ENCODE measurements around the gene WDR74.
"Not testable (repeated sequence)": the region's sequence is repeated elsewhere in the genome, so short reads cannot be mapped to it uniquely, and the experiment has no call there.

The WDR74 gene

GRCh38 chr11:62843466-62843865 is 4.1 kb upstream of the WDR74 start:
- Histone ChIP-seq H3K4me3 (ENCODE audit: insufficient read length, low read depth) (no peak overlapping the region), H3K36me3 (ENCODE audit: insufficient read depth, insufficient read length, low read length) (peaks cover 3% of the 10 kb centered on the region), H3K9ac (ENCODE audit: insufficient read length, low read depth) (no peak overlapping the region), H3K9me3 (ENCODE audit: insufficient read depth, low read length) (peaks cover 16% of the 10 kb centered on the region), H3K4me1 (ENCODE audit: insufficient read depth, insufficient read length) (no peaks in the 10 kb centered on the region), H3K27me3 (ENCODE audit: insufficient read depth, insufficient read length) (no peaks in the 10 kb centered on the region)
- no peak for DNase-seq (ENCODE audit: low read depth, low spot score)
- no peak for TF ChIP-seq SUZ12 (IDR thresholded peaks at IDR 0.05; ENCODE audit: extremely low read depth, insufficient read depth, insufficient read length)
- no peak for TF ChIP-seq ZNF274 (IDR thresholded peaks at IDR 0.05; ENCODE audit: low read depth, low read length)
- TF ChIP-seq YY1 (IDR thresholded peaks at IDR 0.05; ENCODE audit: insufficient read depth, insufficient read length): no peak

- Histone ChIP-seq H3K9ac (ENCODE audit: insufficient read length, low read depth) (peak overlapping the region; percentile 88), H3K4me3 (ENCODE audit: insufficient read length, low read depth) (peak overlapping the region; percentile 22), H3K9me3 (ENCODE audit: insufficient read depth, low read length) (peaks cover 16% of the 10 kb centered on the region)
- H3K4me1 ChIP-seq (ENCODE audit: insufficient read depth, insufficient read length); DNase-seq (ENCODE audit: low read depth, low spot score); H3K27me3 ChIP-seq (ENCODE audit: insufficient read depth, insufficient read length); H3K36me3 ChIP-seq (ENCODE audit: insufficient read depth, insufficient read length, low read length): not testable (repeated sequence)
Observed at GRCh38 chr11:62842891-62843290, 3.5 kb upstream of the WDR74 start.

GRCh38 chr11:62842171-62842741 is 2.9 kb upstream of the WDR74 start:
- Histone ChIP-seq H3K4me1 (ENCODE audit: insufficient read depth, insufficient read length) (peaks cover 4% of the 10 kb centered on the region), H3K27me3 (ENCODE audit: insufficient read depth, insufficient read length) (no peaks in the 10 kb centered on the region), H3K9me3 (ENCODE audit: insufficient read depth, low read length) (peaks cover 15% of the 10 kb centered on the region), H3K9ac (ENCODE audit: insufficient read length, low read depth) (peak overlapping the region; percentile 88), H3K36me3 (ENCODE audit: insufficient read depth, insufficient read length, low read length) (peaks cover 14% of the 10 kb centered on the region), H3K4me3 (ENCODE audit: insufficient read length, low read depth) (peak overlapping the region; percentile 22)
- DNase-seq (ENCODE audit: low read depth, low spot score): no peak
- TF ChIP-seq YY1 (IDR thresholded peaks at IDR 0.05; ENCODE audit: insufficient read depth, insufficient read length): no peak
- no peak for TF ChIP-seq ZNF274 (IDR thresholded peaks at IDR 0.05; ENCODE audit: low read depth, low read length)
- TF ChIP-seq SUZ12 (IDR thresholded peaks at IDR 0.05; ENCODE audit: extremely low read depth, insufficient read depth, insufficient read length): no peak

GRCh38 chr11:62841361-62842170 is 2.2 kb upstream of the WDR74 start:
- peak overlapping the region; percentile 88 for H3K9ac ChIP-seq (ENCODE audit: insufficient read length, low read depth)
- H3K4me3 ChIP-seq (ENCODE audit: insufficient read length, low read depth): peak overlapping the region; percentile 22
- peaks cover 9% of the 10 kb centered on the region for H3K9me3 ChIP-seq (ENCODE audit: insufficient read depth, low read length)
- peaks cover 4% of the 10 kb centered on the region for H3K4me1 ChIP-seq (ENCODE audit: insufficient read depth, insufficient read length)
- DNase-seq (ENCODE audit: low read depth, low spot score): peak; percentile 95
- peaks cover 20% of the 10 kb centered on the region for H3K36me3 ChIP-seq (ENCODE audit: insufficient read depth, insufficient read length, low read length)
- no peaks in the 10 kb centered on the region for H3K27me3 ChIP-seq (ENCODE audit: insufficient read depth, insufficient read length)
- no peak for TF ChIP-seq YY1 (IDR thresholded peaks at IDR 0.05; ENCODE audit: insufficient read depth, insufficient read length)
- TF ChIP-seq SUZ12 (IDR thresholded peaks at IDR 0.05; ENCODE audit: extremely low read depth, insufficient read depth, insufficient read length): no peak
- TF ChIP-seq ZNF274 (IDR thresholded peaks at IDR 0.05; ENCODE audit: low read depth, low read length): no peak

- peaks cover 28% of the 10 kb centered on the region for H3K36me3 ChIP-seq (ENCODE audit: insufficient read depth, insufficient read length, low read length)
- not testable (repeated sequence) for H3K27me3 ChIP-seq (ENCODE audit: insufficient read depth, insufficient read length); H3K9me3 ChIP-seq (ENCODE audit: insufficient read depth, low read length); H3K4me1 ChIP-seq (ENCODE audit: insufficient read depth, insufficient read length); DNase-seq (ENCODE audit: low read depth, low spot score)
- H3K9ac ChIP-seq (ENCODE audit: insufficient read length, low read depth): peak overlapping the region; percentile 99
- H3K4me3 ChIP-seq (ENCODE audit: insufficient read length, low read depth): peak overlapping the region; percentile 41
Observed at GRCh38 chr11:62840721-62841360, 1.5 kb upstream of the WDR74 start.

- H3K4me1 ChIP-seq (ENCODE audit: insufficient read depth, insufficient read length): peaks cover 7% of the 10 kb centered on the region
- no peak for DNase-seq (ENCODE audit: low read depth, low spot score)
- no peak overlapping the region for H3K9ac ChIP-seq (ENCODE audit: insufficient read length, low read depth)
- H3K9me3 ChIP-seq (ENCODE audit: insufficient read depth, low read length): no peaks in the 10 kb centered on the region
- no peaks in the 10 kb centered on the region for H3K27me3 ChIP-seq (ENCODE audit: insufficient read depth, insufficient read length)
- H3K36me3 ChIP-seq (ENCODE audit: insufficient read depth, insufficient read length, low read length): peaks cover 64% of the 10 kb centered on the region
- TF ChIP-seq ZNF274 (IDR thresholded peaks at IDR 0.05; ENCODE audit: low read depth, low read length): no peak
- no peak for TF ChIP-seq SUZ12 (IDR thresholded peaks at IDR 0.05; ENCODE audit: extremely low read depth, insufficient read depth, insufficient read length)
- TF ChIP-seq YY1 (IDR thresholded peaks at IDR 0.05; ENCODE audit: insufficient read depth, insufficient read length): no peak
- no peak overlapping the region for H3K4me3 ChIP-seq (ENCODE audit: insufficient read length, low read depth)
Observed at GRCh38 chr11:62835336-62835735, 4.1 kb downstream of the WDR74 start.

- H3K9me3 ChIP-seq (ENCODE audit: insufficient read depth, low read length): no peaks in the 10 kb centered on the region
- peaks cover 67% of the 10 kb centered on the region for H3K36me3 ChIP-seq (ENCODE audit: insufficient read depth, insufficient read length, low read length)
- DNase-seq (ENCODE audit: low read depth, low spot score): no peak
- peak within 1 kb of the TSS; percentile 93 for H3K4me3 ChIP-seq (ENCODE audit: insufficient read length, low read depth)
- peaks cover 8% of the 10 kb centered on the region for H3K4me1 ChIP-seq (ENCODE audit: insufficient read depth, insufficient read length)
- H3K9ac ChIP-seq (ENCODE audit: insufficient read length, low read depth): peak within 1 kb of the TSS; percentile 96
- H3K27me3 ChIP-seq (ENCODE audit: insufficient read depth, insufficient read length): no peaks in the 10 kb centered on the region
- TF ChIP-seq ZNF274 (IDR thresholded peaks at IDR 0.05; ENCODE audit: low read depth, low read length) (no peak), SUZ12 (IDR thresholded peaks at IDR 0.05; ENCODE audit: extremely low read depth, insufficient read depth, insufficient read length) (no peak), YY1 (IDR thresholded peaks at IDR 0.05; ENCODE audit: insufficient read depth, insufficient read length) (no peak)
Observed at GRCh38 chr11:62832336-62833234, 6.8 kb downstream of the WDR74 start, which contains the start of gene TEX54. Gene TEX54, minus strand, starts transcription at chr11:62832841.
